HCT116 (cell line): ENCODE measurements around the gene IRAG1. TPM values are rescaled to one million over a fixed set of nuclear protein-coding genes. Genes with fewer than 3 reads are reported as not detected.
A peak's percentile ranks its signal among the peaks of the same experiment; 100 is the strongest.

Source experiments
- ATAC-seq: fragments of 200-7000 bp; cut with Tn5 transposase; 2 replicates; pipeline ENCODE4 v1.9.1; 2020; ENCODE audit warnings: mild to moderate bottlenecking, moderate library complexity
- BruUV-seq: library from RNA; stranded (reverse); fragments of 400-500 nt; replicated peaks from 2 replicates; lab custom pipeline; 2021; lab: Mats Ljungman, UMichigan
- CTCF ChIA-PET: fragments of 300-600 bp; sonication (Branson Sonifier 250); formaldehyde crosslinking; loops from one replicate; lab custom pipeline; 2021; ENCODE audit warnings: antibody characterized with exemption; lab: Charles Lee
- POLR2A ChIA-PET: fragments of 300-600, 350-600 bp; sonication (Branson Sonifier 250); formaldehyde crosslinking; loops from one replicate; lab custom pipeline; 2021; ENCODE audit warnings: antibody characterized with exemption; lab: Charles Lee
- RAD21 ChIA-PET, 2 experiments: fragments of 300-600 bp; sonication (Branson Sonifier 250); formaldehyde crosslinking; loops; one replicate each; lab custom pipeline; 2023; ENCODE audit warnings: low total read pairs in 2 of 2; ENCODE audit not compliant: uncharacterized antibody in 2 of 2, unreplicated experiment in 2 of 2, low non-redundant PET in 1 of 2; lab: Charles Lee
- DNase-seq: peaks from one replicate; pipeline ENCODE4 v3.0.0-alpha.2; 2010; ENCODE audit warnings: low read depth, low spot score
- H2AFZ ChIP-seq: fragments of 200-600 bp; shearing (Covaris generic), sonication (generic); 2 replicates; pipeline ENCODE4 v1.6.1; 2017; ENCODE audit warnings: low read depth, mixed run types, mixed read lengths, antibody characterized with exemption, low read length; ENCODE audit not compliant: poor library complexity, severe bottlenecking
- H3K27ac ChIP-seq: 2 replicates; pipeline ENCODE4 v1.5.1; 2012; ENCODE audit warnings: low read depth, low read length
- H3K27me3 ChIP-seq: fragments of 200-600 bp; sonication (generic); 2 replicates; pipeline ENCODE4 v1.6.1; 2016; ENCODE audit warnings: mixed run types, low read length, mixed read lengths; ENCODE audit not compliant: insufficient read depth
- H3K36me3 ChIP-seq, 2 experiments: fragments of 200-500 bp in 1 of 2; fragments of 200-600 bp in 1 of 2; sonication (Bioruptor generic) in 1 of 2; sonication (generic) in 1 of 2; 2 replicates each; pipeline versions ENCODE4 v1.5.1 to v1.6.1; 2014 to 2016; ENCODE audit warnings: low read length in 2 of 2, inconsistent platforms in 1 of 2, mixed read lengths in 1 of 2, mixed run types in 1 of 2; ENCODE audit not compliant: insufficient read depth in 2 of 2, control insufficient read depth in 1 of 2
- H3K4me1 ChIP-seq, 2 experiments: fragments of 200-600 bp in 1 of 2; sonication (generic) in 1 of 2; 2 replicates each; pipeline versions ENCODE4 v1.5.1 to v1.6.1; 2012 to 2017; ENCODE audit warnings: low read length in 2 of 2, inconsistent platforms in 1 of 2, mild to moderate bottlenecking in 1 of 2, mixed read lengths in 1 of 2, mixed run types in 1 of 2, moderate library complexity in 1 of 2; ENCODE audit not compliant: insufficient read depth in 2 of 2, control insufficient read depth in 1 of 2
- H3K4me2 ChIP-seq: fragments of 200-600 bp; sonication (generic); 2 replicates; pipeline ENCODE4 v1.6.1; 2017; ENCODE audit warnings: mixed run types, low read length, mixed read lengths
- H3K4me3 ChIP-seq, 2 experiments: fragments of 200-600 bp in 1 of 2; sonication (generic) in 1 of 2; replicated peaks in 1 of 2; 2 replicates each; pipeline ENCODE4 v1.5.1; 2011 to 2016; ENCODE audit warnings: low read length in 2 of 2, control low read depth in 1 of 2, low read depth in 1 of 2, mild to moderate bottlenecking in 1 of 2, mixed read lengths in 1 of 2, mixed run types in 1 of 2
- H3K79me2 ChIP-seq: fragments of 200-600 bp; sonication (generic); 2 replicates; pipeline ENCODE4 v1.6.1; 2017; ENCODE audit warnings: mild to moderate bottlenecking, mixed run types, low read length, moderate library complexity, mixed read lengths; ENCODE audit not compliant: insufficient read depth
- H3K9ac ChIP-seq: fragments of 200-600 bp; sonication (generic); 2 replicates; pipeline ENCODE4 v1.6.1; 2016; ENCODE audit warnings: low read length, mixed read lengths
- H3K9me2 ChIP-seq: fragments of 200-600 bp; sonication (generic), shearing (Covaris generic); 2 replicates; pipeline ENCODE4 v1.6.1; 2017; ENCODE audit warnings: mixed run types, mild to moderate bottlenecking, moderate library complexity; ENCODE audit not compliant: insufficient read depth
- H3K9me3 ChIP-seq, 2 experiments: fragments of 200-500 bp in 1 of 2; fragments of 200-600 bp in 1 of 2; sonication (Bioruptor generic) in 1 of 2; sonication (generic) in 1 of 2; 2 replicates each; pipeline ENCODE4 v1.6.1; 2014 to 2017; ENCODE audit warnings: low read length in 2 of 2, mixed read lengths in 2 of 2, inconsistent platforms in 1 of 2, low read depth in 1 of 2, mild to moderate bottlenecking in 1 of 2, mixed run types in 1 of 2, moderate library complexity in 1 of 2; ENCODE audit not compliant: control insufficient read depth in 1 of 2, insufficient read depth in 1 of 2
- H4K20me1 ChIP-seq: fragments of 200-600 bp; sonication (generic), shearing (Covaris generic); 2 replicates; pipeline ENCODE4 v1.6.1; 2017; ENCODE audit warnings: mixed run types, mild to moderate bottlenecking, moderate library complexity; ENCODE audit not compliant: insufficient read depth
- ATF3 ChIP-seq: IDR thresholded peaks from 2 replicates; pipeline ENCODE4 v1.6.1; 2012
- CEBPB ChIP-seq: IDR thresholded peaks from 2 replicates; pipeline ENCODE4 v1.6.1; 2012; ENCODE audit warnings: low read depth
- JUND ChIP-seq: IDR thresholded peaks from 2 replicates; pipeline ENCODE4 v1.6.1; 2012
- MAX ChIP-seq: IDR thresholded peaks from 2 replicates; pipeline ENCODE4 v1.6.1; 2012
- POLR2AphosphoS5 ChIP-seq: IDR thresholded peaks from 2 replicates; pipeline ENCODE4 v1.6.1; 2011; ENCODE audit warnings: mild to moderate bottlenecking, low read depth, low read length, moderate library complexity
- RAD21 ChIP-seq: IDR thresholded peaks from 2 replicates; pipeline ENCODE4 v1.6.1; 2012; ENCODE audit warnings: low read depth, mild to moderate bottlenecking
- REST ChIP-seq: IDR thresholded peaks from 2 replicates; pipeline ENCODE4 v1.6.1; 2012; ENCODE audit warnings: low read depth
- SRF ChIP-seq: IDR thresholded peaks from 2 replicates; pipeline ENCODE4 v1.6.1; 2012; ENCODE audit warnings: low read depth
- intact Hi-C: fragments of 100-400 bp; cut with micrococcal nuclease; formaldehyde crosslinking; loops from 2 replicates; pipeline ENCODE4 v1.10.0; 2022
- total RNA-seq: library from RNA; stranded (reverse); gene quantifications from one replicate; pipeline ENCODE4 v1.2.1, GENCODE V29; 2021; ENCODE audit not compliant: unreplicated experiment

Gene IRAG1
- total RNA-seq, 1 experiment from 2014 or later: 3.7 TPM

- TF ChIP-seq SRF: no peak
- TF ChIP-seq REST: no peak
- TF ChIP-seq, all 23 proteins: peak for 0
Observed at GRCh38 chr11:10650630-10651029, 42.9 kb downstream of the IRAG1 start (continued).

- Histone ChIP-seq H3K27me3 (no peaks in the 10 kb centered on the region), H4K20me1 (no peaks in the 10 kb centered on the region), H3K9me2 (no peaks in the 10 kb centered on the region), H3K4me1 (peaks cover 97 to 100% of the 10 kb centered on the region in 2 experiments), H3K4me2 (peak overlapping the region; percentile 71; the same call in 1 of the 2 replicates), H3K9me3 (no peaks in the 10 kb centered on the region), H2AFZ (no peak overlapping the region), H3K36me3 (no peaks in the 10 kb centered on the region), H3K27ac (peak overlapping the region; percentile 100), H3K4me3 (no peak overlapping the region), H3K9ac (peak overlapping the region; percentile 61), H3K79me2 (no peaks in the 10 kb centered on the region)
- intact Hi-C loops: loop anchor here (5.0 kb wide), 1 partner anchor 108 kb away; the partner anchor contains the start of gene RNF141
- no peak for DNase-seq
- CTCF ChIA-PET: interaction anchor here (1.2 kb wide), 1 partner anchor 284 kb away, joined by 4 read pairs; no protein-coding TSS in a partner anchor
- TF ChIP-seq ATF3 (no peak), POLR2AphosphoS5 (no peak), REST (no peak), MAX (no peak), JUND (no peak), CEBPB (no peak), RAD21 (no peak)
- POLR2A ChIA-PET: interaction anchor here (1.3 to 2.0 kb wide), 2 partner anchors 9 to 15 kb away, joined by 3 to 4 read pairs; no protein-coding TSS in a partner anchor
- no peak for ATAC-seq
- RAD21 ChIA-PET: no interaction called here
- no TSS peak for BruUV-seq
Observed at GRCh38 chr11:10650166-10650565, 43.4 kb downstream of the IRAG1 start.
